DND-41 (cell line): ENCODE data around the gene SLC2A2.

Experiments used
- EZH2 ChIP-seq: IDR thresholded peaks from 3 replicates; pipeline ENCODE4 v1.6.1; 2012; ENCODE audit warnings: borderline replicate concordance, low read depth, mild to moderate bottlenecking, moderate library complexity, low read length, inconsistent platforms; ENCODE audit not compliant: severe bottlenecking
- TF ChIP-seq, protein P1 (sequence below): IDR thresholded peaks from 2 replicates; pipeline ENCODE4 v1.5.1; 2012; ENCODE audit warnings: borderline replicate concordance, low read length, moderate library complexity, mild to moderate bottlenecking; ENCODE audit not compliant: poor library complexity, severe bottlenecking; ENCODE audit errors: extremely low read depth

DNA sequence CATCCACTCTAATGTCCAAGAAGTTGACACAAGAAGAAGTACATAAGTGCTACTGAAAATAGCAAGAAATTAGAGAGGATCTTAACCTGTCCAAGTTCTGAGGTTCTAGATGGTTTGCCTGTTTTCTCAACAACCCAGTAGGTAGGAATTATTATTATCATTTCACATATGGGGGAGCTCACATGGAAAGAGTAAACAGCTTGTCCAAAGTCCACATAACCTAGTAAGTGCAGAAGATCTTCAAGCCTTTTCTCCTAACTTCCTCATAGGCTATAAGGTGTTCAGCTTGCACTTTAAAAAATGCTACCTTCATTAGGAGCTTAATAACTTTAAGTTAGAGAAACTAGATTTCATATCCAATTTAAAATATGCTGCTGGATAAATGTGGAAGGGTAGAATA lies 3.0 kb downstream of the SLC2A2 start:
- TF ChIP-seq, protein P1, sequence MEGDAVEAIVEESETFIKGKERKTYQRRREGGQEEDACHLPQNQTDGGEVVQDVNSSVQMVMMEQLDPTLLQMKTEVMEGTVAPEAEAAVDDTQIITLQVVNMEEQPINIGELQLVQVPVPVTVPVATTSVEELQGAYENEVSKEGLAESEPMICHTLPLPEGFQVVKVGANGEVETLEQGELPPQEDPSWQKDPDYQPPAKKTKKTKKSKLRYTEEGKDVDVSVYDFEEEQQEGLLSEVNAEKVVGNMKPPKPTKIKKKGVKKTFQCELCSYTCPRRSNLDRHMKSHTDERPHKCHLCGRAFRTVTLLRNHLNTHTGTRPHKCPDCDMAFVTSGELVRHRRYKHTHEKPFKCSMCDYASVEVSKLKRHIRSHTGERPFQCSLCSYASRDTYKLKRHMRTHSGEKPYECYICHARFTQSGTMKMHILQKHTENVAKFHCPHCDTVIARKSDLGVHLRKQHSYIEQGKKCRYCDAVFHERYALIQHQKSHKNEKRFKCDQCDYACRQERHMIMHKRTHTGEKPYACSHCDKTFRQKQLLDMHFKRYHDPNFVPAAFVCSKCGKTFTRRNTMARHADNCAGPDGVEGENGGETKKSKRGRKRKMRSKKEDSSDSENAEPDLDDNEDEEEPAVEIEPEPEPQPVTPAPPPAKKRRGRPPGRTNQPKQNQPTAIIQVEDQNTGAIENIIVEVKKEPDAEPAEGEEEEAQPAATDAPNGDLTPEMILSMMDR: no peak
- TF ChIP-seq EZH2: no peak
